GM21423 (cell line): ENCODE data around the gene THBS2.

Source experiments
- ATAC-seq: cut with Tn5 transposase; IDR thresholded peaks from one replicate; pipeline ENCODE4 v1.9.1; 2021; ENCODE audit warnings: mild to moderate bottlenecking, moderate library complexity; ENCODE audit not compliant: unreplicated experiment

The THBS2 gene

DNA sequence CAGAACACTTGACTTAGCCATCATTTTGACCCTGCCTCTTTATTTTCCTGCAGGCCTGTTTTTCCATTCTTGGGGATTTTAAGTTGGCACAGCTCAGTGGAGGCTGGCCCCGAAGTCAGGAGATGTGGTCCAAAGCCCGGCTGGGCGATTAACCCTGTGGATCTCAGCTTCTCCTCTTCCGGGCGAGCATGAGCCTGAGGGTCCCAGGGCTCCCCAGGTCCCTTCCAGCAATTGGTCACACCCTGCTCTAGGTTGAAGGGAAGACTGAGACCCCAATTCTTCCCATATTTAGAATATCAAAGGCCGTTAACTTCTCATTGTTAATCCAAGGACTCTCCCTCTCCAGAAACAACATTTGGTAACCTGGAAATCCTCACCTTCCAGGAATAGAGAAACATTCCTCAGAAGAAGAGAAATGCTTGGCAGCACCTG, 2.3 kb downstream of the THBS2 start:
- ATAC-seq: no peak

DNA sequence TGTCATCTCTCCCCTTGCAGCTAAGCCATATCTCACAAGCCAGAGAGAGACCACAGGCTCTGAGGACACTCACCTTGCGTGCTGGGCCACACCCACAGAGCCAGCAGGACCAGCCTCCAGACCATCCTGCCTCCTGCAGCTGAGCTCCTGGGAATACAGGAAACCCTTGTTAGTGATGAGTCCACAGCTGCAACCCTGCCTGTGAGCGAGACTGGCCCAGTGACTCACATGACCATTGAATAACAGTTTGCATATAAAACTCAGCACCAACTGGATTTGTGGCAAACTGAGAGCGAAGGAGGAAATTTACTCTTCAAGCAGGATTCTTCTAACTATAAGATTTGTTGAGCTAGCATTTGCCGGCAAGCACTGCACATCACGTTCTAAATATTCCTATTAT, 3.0 kb downstream of the THBS2 start:
- no peak for ATAC-seq

DNA sequence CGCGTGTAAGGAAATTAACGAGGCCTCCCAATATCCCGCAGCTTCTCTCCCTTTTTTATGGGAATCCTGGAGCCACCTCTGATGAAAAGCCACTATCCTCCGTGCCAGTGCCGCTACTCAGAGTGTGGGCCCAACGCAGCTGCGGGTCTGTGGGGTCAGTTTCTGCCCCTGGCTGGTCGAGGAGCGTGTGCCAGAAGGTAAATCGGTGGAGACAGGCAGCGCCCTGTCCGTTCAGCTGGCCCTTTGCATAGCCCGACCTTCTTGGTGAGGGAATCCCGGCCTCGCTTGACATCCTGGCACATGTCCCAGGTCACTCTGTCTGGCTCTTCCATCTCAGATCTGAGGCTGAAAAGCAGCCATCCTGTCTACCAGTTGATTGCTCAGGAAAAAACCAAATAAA, 4.6 kb downstream of the THBS2 start:
- no peak for ATAC-seq

DNA sequence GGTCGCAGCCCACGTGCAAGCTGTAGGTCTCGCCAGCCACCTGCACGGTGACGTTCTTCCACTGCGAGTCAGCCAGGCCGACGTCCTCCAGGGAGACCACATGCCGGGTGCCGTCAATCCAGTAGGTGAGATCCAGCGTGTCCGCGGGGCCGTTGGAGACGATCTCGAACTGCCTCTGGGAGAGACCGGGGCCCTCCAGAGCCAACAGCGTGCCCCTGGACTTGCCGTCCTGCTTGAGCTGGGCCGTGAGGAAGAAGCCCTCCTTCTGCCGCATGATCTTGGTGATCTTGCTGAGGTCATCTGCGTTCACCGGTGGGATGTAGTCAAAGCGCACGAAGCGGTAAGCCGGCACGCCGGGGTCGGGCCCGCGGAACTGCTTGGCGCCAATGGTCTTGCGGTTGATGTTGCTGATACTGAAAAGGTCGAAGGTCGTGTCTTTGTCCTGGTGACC, 5.1 kb downstream of the THBS2 start:
- ATAC-seq: no peak

DNA sequence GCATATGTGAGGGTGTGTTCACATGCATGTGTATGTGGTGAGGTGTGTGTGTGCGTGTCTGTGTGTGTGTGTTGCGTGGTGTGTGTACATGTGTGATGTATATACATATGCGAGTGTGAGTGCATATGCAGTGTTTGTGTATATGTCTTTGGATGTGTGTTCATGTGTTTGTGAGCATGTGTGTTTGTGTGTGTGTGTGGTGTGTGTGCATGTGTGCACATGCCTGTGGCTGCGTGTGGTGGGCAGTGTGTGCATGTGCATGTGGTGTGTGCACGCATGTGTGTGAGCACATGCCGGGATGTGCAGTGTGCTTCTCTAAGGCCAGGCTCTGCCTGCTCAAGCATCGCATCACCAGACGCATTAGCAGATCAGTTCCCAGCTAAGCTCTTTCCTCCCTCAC, 5.7 kb downstream of the THBS2 start:
- no peak for ATAC-seq

DNA sequence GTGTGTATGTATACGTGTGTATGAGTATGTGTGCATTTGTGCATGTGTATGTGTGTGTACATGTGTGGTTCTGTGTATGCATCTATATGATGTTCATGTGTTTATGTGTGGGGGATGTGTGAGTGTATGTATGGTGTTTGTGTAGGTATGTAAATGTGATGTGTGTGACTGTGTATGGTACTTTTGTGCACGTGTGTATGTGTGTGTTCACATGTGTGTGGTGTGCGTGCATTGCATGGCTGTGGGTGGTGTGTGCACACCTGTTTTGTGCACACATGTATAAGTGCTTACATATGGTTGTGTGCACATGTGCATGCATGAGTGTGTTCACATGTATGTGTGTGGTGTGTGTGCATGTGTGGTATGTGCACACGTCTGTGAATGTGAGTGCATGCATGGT, 6.2 kb downstream of the THBS2 start:
- ATAC-seq: no peak

DNA sequence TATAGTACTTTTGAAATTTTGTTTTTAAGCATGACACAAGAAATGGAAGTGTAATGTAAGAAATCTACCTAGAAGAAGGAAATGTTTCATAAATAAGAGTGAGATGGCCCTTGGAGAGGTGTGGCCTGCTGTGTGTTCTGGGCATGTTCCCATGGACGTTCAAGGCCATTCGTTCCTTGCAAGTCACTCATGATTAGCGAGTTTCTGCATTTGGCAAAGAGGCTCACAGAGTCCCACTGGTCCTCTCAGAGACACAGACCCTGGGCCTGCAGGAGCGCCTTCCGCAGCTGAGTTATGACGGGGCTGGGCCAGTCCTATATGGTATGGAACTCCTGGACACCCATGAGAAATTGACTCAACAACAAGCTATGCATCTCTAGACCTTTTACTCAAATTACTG, 7.2 kb downstream of the THBS2 start:
- no peak for ATAC-seq

DNA sequence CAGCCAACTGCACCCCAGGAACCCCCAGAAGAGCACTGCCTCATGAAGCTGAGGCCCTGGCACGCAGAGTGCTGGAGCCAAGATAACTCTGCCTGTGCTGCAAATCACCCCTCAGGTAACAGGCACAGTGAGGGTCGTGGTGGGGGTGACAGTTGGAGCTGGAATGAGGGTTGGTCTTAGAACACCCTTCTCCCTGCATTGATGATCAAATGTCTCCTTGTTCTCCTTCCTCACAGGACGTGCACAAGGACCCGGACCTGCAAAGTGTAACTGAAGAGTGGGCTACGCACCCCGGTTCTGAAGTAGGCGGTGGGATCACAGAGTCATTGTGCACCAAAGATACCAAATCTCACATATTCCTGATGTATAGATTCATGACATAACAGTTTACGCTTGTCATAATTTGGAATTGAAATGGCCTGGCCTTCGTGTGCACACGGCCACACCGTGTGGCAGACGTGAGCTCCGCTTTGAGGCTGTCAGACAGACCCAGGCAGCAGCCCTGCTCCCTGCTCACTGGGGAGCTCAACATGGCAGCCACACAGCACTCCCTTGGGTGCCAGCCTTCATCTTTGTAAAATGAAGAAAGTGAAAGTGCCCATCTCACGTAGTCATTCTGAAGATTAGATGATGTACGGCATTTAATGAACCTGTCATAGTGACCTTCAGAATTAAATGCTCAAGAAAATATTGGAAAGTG, 8.8 kb downstream of the THBS2 start:
- no peak for ATAC-seq

DNA sequence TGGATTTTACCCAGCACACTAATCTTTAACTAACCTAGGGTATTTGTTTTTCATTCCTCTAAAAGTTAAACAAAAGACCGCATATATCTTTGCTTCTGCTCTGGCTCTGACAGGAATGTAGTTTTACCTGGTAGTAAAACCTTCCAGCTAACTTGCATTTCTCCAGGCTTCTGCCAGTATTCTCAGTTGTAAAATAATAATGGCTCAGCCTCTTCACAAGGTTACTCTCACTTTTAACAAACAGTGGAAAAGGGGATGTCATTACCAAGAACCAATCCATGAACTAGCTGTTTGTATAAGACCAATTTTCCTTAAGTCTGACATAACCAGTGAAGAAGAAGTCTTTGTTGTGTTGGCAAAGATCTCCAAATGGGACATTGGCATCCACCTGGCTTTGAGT, 10.0 kb downstream of the THBS2 start:
- no peak for ATAC-seq

DNA sequence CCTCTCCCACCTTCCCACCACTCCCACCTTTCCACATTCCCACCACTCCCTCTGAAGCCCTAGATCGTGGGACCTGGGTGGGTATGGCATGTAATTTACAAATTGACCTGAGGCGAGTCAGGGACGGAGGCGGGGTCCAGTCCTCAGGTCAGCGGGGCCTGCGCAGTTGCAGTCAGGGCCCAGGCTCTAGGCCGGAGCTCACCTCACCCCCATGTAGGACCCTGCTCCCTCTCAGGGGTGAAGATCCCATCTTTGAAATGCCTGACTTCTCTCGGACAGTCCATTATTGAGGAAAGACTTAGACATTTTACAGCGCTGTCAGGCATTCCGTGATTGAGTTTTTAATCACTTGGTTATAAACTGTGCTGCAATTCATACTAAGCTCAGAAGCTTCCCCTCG, 10.5 kb downstream of the THBS2 start:
- no peak for ATAC-seq

DNA sequence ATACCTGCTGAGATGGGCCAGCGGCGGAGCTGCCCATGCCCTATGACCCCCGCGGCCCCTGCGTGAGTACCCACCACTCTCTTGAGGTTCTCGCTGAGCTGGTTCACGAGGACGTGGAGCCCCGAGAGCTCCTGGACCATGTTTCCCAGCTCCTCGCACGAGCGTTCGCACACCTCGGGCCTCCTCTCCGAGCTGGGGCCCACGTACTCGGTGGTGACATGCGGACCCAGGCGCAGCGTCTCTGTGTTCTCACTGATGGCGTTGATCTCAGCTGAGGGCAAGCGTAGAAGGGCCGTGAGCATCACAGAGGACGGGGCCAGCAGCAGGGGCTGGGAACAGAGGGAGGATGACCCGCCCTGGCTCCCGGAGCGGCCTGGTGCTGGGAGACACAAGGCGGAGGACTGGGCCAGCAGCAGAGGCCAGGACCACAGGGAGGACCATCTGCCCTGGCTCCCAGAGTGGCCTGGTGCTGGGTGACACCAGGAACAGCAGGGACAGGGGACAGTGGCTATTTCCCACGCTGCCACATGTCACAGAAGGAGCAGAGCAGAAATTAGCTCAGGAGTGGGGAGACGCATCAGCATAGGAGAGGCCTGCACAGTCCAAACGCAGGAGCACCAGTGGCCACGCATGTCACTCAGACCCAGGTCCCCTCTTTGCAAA, 11.8 kb downstream of the THBS2 start:
- no peak for ATAC-seq

DNA sequence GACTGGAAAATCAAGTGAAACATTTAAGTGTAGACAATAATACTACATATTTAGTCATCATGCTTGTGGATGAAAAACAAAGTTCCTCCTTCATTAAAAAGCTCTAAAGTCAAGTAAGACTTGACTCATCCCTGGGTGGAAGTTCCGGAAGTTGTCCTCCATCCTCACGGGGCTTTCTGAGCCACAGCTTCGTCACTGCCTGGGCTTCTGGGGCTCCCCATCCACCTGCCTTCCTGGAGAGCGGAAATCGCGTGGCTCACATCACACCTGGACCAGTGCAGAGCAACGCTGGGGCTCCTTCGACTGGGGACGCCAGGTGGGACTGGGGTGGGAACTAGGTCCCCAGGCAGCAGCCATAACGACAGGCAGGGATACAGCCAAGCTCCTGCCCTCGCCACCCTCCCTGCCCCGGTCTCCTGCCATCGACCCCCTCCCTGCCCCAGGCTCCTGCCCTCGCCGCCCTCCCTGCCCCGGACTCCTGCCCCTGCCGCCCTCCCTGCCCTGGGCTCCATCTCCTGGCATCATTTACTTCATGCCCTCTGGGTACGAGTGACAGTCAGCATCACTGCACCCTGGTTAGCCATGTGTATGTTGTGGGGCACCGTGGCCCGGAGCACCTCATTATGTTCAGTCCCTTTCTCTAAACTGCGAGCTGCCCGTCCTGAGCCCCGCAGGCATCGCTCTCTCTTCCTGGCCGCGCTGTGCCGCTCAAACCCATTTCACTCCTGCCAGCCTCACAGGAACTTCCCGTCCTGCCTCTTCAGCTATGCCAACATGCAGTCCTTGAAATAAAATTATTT, 12.9 kb downstream of the THBS2 start:
- ATAC-seq: no peak

DNA sequence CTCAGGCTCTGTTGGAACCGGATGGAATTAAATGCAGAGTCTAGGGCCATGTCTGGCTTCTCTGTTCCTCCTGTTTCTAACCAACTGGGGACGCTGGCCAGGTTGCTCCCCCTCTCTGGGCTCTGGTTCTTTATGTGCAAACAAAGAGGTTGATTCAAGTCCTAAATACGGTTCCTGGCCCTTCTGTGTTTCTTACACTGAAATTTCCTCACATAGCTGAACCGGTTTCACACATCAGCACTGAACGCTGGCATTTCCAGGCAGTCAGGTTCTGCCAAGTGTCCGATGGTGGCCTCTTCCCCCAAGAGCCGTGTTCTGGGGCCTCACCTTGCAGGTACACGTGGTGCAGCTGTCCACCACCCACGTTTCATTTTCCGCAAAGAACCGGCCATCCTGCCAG, 13.5 kb downstream of the THBS2 start:
- ATAC-seq: no peak

DNA sequence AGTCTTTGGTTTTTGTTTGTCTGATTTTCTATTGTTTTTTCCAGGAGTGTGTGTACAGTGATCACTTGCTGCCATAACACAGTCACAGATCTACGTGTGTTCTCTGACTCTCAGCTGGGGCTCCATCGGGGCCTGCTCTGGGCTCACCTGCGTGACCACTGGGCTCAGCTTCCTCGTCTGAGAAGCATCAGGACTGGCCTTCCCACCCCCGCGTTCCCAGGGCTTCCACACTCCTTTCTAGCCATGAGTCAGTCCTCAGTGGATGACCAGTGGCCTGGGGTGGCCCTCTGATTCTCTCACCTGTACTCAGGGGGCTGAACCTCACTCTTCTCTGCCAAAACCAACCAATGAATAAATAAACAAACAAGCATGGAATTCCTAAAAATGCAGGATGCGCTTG, 14.5 kb downstream of the THBS2 start:
- ATAC-seq: no peak

DNA sequence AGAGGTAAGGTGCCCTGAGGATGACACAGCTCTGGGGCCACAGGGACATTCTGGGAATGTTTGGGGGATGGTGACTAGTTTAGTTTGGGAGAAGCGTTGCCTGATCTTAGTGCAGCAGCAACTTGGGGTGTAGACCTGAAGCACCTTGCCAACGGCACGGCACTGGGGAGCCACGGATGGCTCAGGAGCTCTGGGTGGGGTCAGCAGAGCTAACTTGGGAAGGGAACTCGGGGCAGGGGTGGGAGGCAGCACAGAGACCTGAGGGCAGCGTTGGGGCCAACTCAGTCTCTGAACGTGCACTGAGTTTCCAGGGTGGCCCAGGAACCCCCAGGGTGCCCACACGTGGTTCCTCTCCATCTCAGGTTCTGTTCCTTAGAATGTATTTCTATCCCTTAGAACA, 14.9 kb downstream of the THBS2 start:
- ATAC-seq: no peak

DNA sequence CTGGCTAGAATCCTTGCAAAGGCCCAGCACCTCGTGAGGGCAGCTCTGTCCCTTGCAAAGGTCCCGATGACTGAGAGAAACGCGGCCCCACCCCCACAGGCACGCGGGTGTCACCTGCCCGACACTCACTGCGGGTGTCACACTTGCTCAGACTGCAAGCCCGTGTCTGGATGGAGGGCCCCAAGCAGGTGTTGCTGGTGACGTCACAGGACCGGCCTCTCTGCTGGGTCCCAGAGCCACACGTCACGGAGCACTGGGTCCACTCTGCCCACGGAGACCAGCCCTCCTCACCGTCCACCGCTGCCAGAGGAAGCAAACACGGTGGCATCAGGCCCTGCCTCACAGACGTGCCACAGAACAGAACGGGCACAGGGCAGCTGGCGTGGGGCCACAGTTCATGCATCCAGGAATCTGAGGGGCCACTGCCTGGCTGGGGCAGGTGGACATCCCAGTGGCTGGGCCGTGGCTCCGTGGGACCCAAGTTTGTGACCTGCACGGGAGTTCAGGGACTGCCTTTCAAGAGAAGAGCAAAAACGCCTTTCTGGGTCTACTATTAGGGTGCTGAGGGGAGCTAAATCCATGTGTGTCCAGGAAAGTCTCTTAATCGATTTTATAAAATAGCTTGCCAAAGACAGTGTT, 16.0 kb downstream of the THBS2 start:
- ATAC-seq: no peak

DNA sequence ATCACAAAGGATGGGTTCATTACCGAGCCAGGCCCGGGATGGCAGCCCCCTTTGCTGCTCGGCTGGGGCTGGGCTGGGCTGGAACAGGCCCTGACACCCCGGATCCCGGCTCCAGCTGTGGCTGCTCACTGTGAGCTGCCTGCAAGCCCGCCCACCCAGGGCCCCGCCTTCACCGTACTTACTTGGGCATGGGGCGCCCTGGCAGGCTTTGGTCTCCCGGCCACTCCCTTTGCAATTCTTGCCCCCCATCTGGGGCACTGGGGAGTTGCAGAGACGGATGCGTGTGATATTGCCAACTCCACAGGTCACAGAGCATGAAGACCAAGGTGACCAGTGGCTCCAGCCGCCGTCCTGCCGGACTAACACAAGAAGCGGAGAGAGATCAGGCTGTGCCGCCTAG, 16.7 kb downstream of the THBS2 start:
- no peak for ATAC-seq

DNA sequence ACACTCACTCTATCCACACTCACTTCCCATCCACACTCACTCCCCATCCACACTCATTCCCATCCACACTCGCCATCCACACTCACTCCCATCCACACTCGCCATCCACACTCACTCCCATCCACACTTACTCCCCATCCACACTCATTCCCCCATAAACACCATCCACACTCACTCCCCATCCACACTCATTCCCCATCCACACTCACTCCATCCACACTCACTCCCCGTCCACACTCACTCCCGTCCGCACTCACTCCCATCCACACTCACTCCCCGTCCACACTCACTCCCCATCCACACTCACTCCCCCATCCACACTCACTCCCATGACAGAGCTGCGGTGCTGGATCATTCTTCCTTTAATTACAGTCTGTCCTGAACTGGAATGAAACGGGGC, 17.1 kb downstream of the THBS2 start:
- ATAC-seq: no peak

DNA sequence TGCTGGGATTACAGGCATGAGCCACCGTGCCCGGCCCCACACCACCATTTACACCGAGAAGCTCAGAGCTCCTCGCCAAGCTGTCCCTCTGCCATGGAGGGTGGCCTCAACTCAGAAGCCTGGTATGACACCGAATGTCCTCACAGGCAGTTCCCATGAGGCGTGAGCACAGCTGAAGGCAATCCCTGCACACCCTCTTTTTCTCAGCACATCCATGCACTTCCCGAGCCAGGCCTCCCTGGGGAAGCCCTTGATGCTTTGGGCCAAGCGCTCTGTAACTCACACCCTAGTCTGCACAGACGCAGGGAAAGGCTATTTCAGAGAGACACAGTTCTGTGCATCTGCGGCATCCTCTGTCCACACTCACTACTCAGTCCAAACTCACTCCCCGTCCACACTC, 18.4 kb downstream of the THBS2 start:
- ATAC-seq: no peak

DNA sequence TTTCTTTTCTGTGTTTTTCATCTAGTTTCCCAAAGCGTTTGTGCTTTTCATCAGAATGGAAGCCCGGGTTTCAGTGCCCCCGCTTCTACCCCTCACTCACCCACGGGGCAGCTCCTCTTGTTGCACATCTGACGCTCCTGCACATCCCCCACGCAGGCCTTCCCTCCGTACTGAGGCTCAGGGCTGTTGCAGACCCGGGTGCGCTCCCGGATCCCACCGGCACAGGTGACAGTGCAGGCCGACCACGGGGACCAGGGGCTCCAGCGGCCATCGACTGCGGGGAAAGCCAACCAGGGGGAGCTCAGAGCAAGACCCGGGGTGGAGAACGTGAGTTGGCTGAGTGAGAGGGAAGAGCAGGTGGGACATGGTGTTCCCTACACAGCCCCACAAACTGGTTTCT, 19.0 kb downstream of the THBS2 start:
- ATAC-seq: no peak

DNA sequence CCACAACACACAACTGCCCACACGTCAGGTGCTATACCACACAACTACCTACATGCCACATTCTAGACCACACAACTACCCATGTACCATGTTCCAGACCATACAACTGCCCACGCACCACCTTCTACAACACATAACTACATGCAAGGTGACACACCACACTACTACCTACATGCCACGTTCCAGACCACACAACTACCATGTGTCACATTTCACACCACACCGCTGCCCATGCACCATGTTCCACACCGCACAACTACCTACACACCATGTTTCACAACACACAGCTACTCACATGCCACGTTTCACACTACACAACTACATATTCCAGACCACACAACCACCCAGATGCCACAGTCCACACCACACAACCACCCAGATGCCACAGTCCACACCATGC, 19.8 kb downstream of the THBS2 start:
- no peak for ATAC-seq

DNA sequence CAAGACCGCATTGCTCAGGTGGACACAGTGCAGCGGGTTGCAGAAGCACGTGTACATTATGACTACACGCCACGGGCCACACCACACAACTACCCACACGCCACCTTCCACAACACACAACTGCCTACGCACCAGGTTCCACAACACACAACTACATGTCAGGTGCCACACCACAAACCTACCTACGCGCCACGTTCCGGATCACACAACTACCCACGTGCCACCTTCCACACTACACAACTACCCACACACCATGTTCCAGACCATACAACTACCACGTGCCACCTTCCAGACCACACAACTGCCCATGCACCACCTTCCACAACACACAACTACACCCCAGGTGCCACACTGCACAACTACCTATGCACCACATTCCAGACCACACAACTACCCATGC, 20.5 kb downstream of the THBS2 start:
- ATAC-seq: no peak
